NCI-H146 treated with DMSO at 0.1 percent for 48 hours (cell line): ENCODE measurements around the gene RPUSD4.

Experiments used
- DNase-seq: peaks from one replicate; lab custom pipeline; 2025; ENCODE audit not compliant: unreplicated experiment; lab: John Stamatoyannopoulos, UW

Gene RPUSD4

GRCh38 chr11:126214441-126214840 lies 3.0 kb upstream of the RPUSD4 start:
- DNase-seq = no peak

- peak; percentile 33 for DNase-seq
Observed at GRCh38 chr11:126212089-126212660, 725 bp upstream of the RPUSD4 start.

GRCh38 chr11:126210871-126211235 lies 597 bp downstream of the RPUSD4 start:
- DNase-seq = no peak

- no peak for DNase-seq
Observed at GRCh38 chr11:126207896-126208295, 3.6 kb downstream of the RPUSD4 start.

GRCh38 chr11:126205359-126205758 lies 6.1 kb downstream of the RPUSD4 start:
- no peak for DNase-seq

- DNase-seq = no peak
Observed at GRCh38 chr11:126202646-126203359, 8.6 kb downstream of the RPUSD4 start.

- DNase-seq = no peak
Observed at GRCh38 chr11:126198648-126199047, 12.8 kb downstream of the RPUSD4 start.

GRCh38 chr11:126197277-126197939 lies 14.0 kb downstream of the RPUSD4 start:
- no peak for DNase-seq

- DNase-seq = no peak
Observed at GRCh38 chr11:126195119-126195518, 16.3 kb downstream of the RPUSD4 start.

- no peak for DNase-seq
Observed at GRCh38 chr11:126194121-126194543, 17.3 kb downstream of the RPUSD4 start.

GRCh38 chr11:126193038-126193478 lies 18.4 kb downstream of the RPUSD4 start:
- DNase-seq = no peak

GRCh38 chr11:126192361-126192760 lies 19.1 kb downstream of the RPUSD4 start:
- no peak for DNase-seq

- DNase-seq = no peak
Observed at GRCh38 chr11:126191379-126192073, 19.9 kb downstream of the RPUSD4 start.

- DNase-seq = no peak
Observed at GRCh38 chr11:126190792-126191191, 20.7 kb downstream of the RPUSD4 start.

- DNase-seq = no peak
Observed at GRCh38 chr11:126189109-126189929, 22.1 kb downstream of the RPUSD4 start.

- DNase-seq = no peak
Observed at GRCh38 chr11:126188332-126189108, 22.9 kb downstream of the RPUSD4 start.

- no peak for DNase-seq
Observed at GRCh38 chr11:126186708-126187529, 24.5 kb downstream of the RPUSD4 start.

- no peak for DNase-seq
Observed at GRCh38 chr11:126186025-126186698, 25.3 kb downstream of the RPUSD4 start.
